ENCODE data around the gene C1QTNF4.
"Not testable (repeated sequence)": the region's sequence is repeated elsewhere in the genome, so short reads cannot be mapped to it uniquely, and the experiment has no call there.

Gene C1QTNF4

GRCh38 chr11:47565340-47566148 is 28.7 kb downstream of the C1QTNF4 start, which contains the start of gene PTPMT1:
TSS of gene PTPMT1 (plus strand) at chr11:47565599. CDS start at chr11:47565623, 24 bp downstream.
- DNase-seq (ENCODE audit: low spot score) = peak; percentile 58

- DNase-seq (ENCODE audit: low spot score) = no peak
Measured at GRCh38 chr11:47564933-47565339, 29.3 kb downstream of the C1QTNF4 start.

GRCh38 chr11:47564366-47564765 is 29.8 kb downstream of the C1QTNF4 start:
- not testable (repeated sequence) for DNase-seq (ENCODE audit: low spot score)

- not testable (repeated sequence) for DNase-seq (ENCODE audit: low spot score)
Measured at GRCh38 chr11:47562393-47562792, 31.8 kb downstream of the C1QTNF4 start.

GRCh38 chr11:47560426-47560825 is 33.8 kb downstream of the C1QTNF4 start:
- no peak for DNase-seq (ENCODE audit: low spot score)

- no peak for DNase-seq (ENCODE audit: low spot score)
Measured at GRCh38 chr11:47558695-47559094, 35.5 kb downstream of the C1QTNF4 start.

GRCh38 chr11:47557004-47557403 is 37.2 kb downstream of the C1QTNF4 start:
- not testable (repeated sequence) for DNase-seq (ENCODE audit: low spot score)

GRCh38 chr11:47553406-47553743 is 40.8 kb downstream of the C1QTNF4 start:
- no peak for DNase-seq (ENCODE audit: low spot score)

GRCh38 chr11:47552566-47553405 is 41.4 kb downstream of the C1QTNF4 start, which contains the start of gene CELF1:
TSS of gene CELF1 (minus strand) at chr11:47553132. CDS start at chr11:47499523, 53,609 bp downstream.
- DNase-seq (ENCODE audit: low spot score) = peak; percentile 91

- no peak for DNase-seq (ENCODE audit: low spot score)
Measured at GRCh38 chr11:47552056-47552565, 42.1 kb downstream of the C1QTNF4 start.

- no peak for DNase-seq (ENCODE audit: low spot score)
Measured at GRCh38 chr11:47551086-47551485, 43.1 kb downstream of the C1QTNF4 start.

- DNase-seq (ENCODE audit: low spot score) = no peak
Measured at GRCh38 chr11:47550288-47551047, 43.7 kb downstream of the C1QTNF4 start.

- not testable (repeated sequence) for DNase-seq (ENCODE audit: low spot score)
Measured at GRCh38 chr11:47546274-47546673, 47.9 kb downstream of the C1QTNF4 start.

- no peak for DNase-seq (ENCODE audit: low spot score)
Measured at GRCh38 chr11:47545298-47545697, 48.9 kb downstream of the C1QTNF4 start.

- DNase-seq (ENCODE audit: low spot score) = no peak
Measured at GRCh38 chr11:47541070-47541469, 53.1 kb downstream of the C1QTNF4 start.

- DNase-seq (ENCODE audit: low spot score) = no peak
Measured at GRCh38 chr11:47539681-47540039, 54.6 kb downstream of the C1QTNF4 start.
